ENCODE data around the gene GJD3.

GJD3 gene

DNA sequence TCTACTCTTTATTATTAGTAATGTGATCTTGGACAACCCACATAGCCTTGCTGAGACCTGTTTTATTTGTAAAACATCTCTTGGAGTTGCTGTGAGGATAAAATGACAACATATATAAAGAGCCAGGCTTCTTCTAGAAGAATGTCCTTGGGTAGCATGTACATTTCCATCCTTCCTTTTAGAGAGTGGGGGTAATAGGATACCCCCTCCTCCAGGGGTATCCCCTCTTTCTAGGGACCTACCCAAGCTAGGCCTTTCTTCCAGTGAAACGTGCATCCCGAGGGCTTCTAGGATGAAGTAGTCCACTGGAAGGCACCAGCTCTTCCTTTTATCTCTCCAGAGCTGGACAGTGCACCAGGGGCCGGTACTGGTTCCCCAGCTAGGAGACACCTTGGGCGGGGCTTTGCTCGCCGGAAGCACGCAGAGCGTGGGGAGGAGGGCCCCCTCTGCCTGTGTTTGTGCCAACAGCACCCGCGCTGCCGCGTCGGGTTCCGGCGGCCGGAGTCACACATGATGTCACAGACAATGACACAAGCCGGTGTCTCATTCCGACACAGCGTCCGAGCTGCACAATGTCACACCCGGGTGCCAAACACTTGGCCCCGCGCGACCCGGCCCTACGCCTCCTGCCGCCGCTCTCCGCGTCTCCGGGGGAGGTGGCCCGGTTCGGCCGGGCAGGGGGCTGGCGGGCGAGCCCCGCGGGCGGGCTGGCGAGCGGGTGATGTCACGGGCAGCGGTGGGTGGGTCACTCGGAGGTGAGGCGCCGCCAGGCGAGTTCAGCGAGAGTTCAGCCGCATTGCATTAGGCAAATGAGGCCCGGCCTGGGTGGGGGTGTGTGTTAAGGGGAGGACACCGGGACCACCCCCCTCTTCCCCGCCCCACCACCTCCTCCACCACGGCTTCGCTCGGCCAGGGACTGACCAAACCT, 23.4 kb downstream of the GJD3 start (continued):
- 0 out of 2 replicates have a peak, but pooled peaks have one; percentile 17 for TF ChIP-seq GLIS3 (CRISPR knock-in tag; IDR thresholded peaks at IDR 0.05)

DNA sequence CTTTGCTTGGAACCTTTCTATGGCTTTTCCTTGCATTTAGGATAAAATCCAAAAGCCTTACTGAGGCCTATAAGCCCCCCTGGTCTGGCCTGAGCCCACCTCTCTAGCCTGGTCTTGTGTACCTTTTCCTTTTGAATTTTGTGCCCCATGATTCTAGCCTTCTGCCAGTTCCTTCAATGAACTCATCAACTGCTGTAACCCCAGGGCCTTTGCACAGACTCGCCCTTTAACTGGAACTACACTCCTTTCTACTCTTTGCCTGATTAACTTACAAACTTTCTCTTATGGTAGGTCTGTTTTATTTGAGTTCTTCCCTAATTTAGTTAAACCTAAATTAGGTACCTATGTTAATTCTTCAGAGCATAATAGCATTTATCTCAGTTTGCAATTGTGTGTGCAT, 24.2 kb downstream of the GJD3 start:
- ATAC-seq: no peak
- 0 out of 2 replicates have a peak, but pooled peaks have one; percentile 30 for TF ChIP-seq CREB5 (CRISPR knock-in tag; IDR thresholded peaks at IDR 0.05; ENCODE audit: low read depth)
- TF ChIP-seq SNAI2 (CRISPR knock-in tag; IDR thresholded peaks at IDR 0.05): no peak
- TF ChIP-seq ARNTL (CRISPR knock-in tag; IDR thresholded peaks at IDR 0.05; ENCODE audit: borderline replicate concordance, low read depth): no peak
- no peak for TF ChIP-seq ZFP3 (CRISPR knock-in tag; IDR thresholded peaks at IDR 0.05)
- no peak for TF ChIP-seq CSRNP3 (CRISPR knock-in tag; IDR thresholded peaks at IDR 0.05)
- TF ChIP-seq, protein P1, sequence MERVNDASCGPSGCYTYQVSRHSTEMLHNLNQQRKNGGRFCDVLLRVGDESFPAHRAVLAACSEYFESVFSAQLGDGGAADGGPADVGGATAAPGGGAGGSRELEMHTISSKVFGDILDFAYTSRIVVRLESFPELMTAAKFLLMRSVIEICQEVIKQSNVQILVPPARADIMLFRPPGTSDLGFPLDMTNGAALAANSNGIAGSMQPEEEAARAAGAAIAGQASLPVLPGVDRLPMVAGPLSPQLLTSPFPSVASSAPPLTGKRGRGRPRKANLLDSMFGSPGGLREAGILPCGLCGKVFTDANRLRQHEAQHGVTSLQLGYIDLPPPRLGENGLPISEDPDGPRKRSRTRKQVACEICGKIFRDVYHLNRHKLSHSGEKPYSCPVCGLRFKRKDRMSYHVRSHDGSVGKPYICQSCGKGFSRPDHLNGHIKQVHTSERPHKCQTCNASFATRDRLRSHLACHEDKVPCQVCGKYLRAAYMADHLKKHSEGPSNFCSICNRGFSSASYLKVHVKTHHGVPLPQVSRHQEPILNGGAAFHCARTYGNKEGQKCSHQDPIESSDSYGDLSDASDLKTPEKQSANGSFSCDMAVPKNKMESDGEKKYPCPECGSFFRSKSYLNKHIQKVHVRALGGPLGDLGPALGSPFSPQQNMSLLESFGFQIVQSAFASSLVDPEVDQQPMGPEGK (CRISPR knock-in tag; IDR thresholded peaks at IDR 0.05; ENCODE audit: borderline replicate concordance): 0 out of 2 replicates have a peak, but pooled peaks have one; percentile 16
- TF ChIP-seq ISL1 (CRISPR knock-in tag; IDR thresholded peaks at IDR 0.05): no peak
- no peak for TF ChIP-seq PPARA (CRISPR knock-in tag; IDR thresholded peaks at IDR 0.05; ENCODE audit: borderline replicate concordance)
- TF ChIP-seq OSR1 (CRISPR knock-in tag; IDR thresholded peaks at IDR 0.05): no peak
- TF ChIP-seq RARB (CRISPR knock-in tag; IDR thresholded peaks at IDR 0.05): no peak

- no peak for ATAC-seq
- TF ChIP-seq GLIS3 (CRISPR knock-in tag; IDR thresholded peaks at IDR 0.05) (no peak), ESRRG (CRISPR knock-in tag; IDR thresholded peaks at IDR 0.05) (no peak), TCF4 (CRISPR knock-in tag; IDR thresholded peaks at IDR 0.05; ENCODE audit: borderline replicate concordance) (no peak), OSR1 (CRISPR knock-in tag; IDR thresholded peaks at IDR 0.05) (no peak), SNAI2 (CRISPR knock-in tag; IDR thresholded peaks at IDR 0.05) (no peak), ZC3H10 (CRISPR knock-in tag; IDR thresholded peaks at IDR 0.05) (no peak), ZFP3 (CRISPR knock-in tag; IDR thresholded peaks at IDR 0.05) (no peak), CREB5 (CRISPR knock-in tag; IDR thresholded peaks at IDR 0.05; ENCODE audit: low read depth) (no peak), CSDC2 (CRISPR knock-in tag; IDR thresholded peaks at IDR 0.05) (no peak), ZNF70 (CRISPR knock-in tag; IDR thresholded peaks at IDR 0.05) (no peak), BACH2 (CRISPR knock-in tag; IDR thresholded peaks at IDR 0.05; ENCODE audit: borderline replicate concordance) (no peak), TSHZ2 (CRISPR knock-in tag; IDR thresholded peaks at IDR 0.05) (no peak), RARB (CRISPR knock-in tag; IDR thresholded peaks at IDR 0.05) (no peak), ZNF565 (CRISPR knock-in tag; conservative IDR thresholded peaks at IDR 0.05; ENCODE audit: low read depth) (no peak), TOX (CRISPR knock-in tag; IDR thresholded peaks at IDR 0.05; ENCODE audit: borderline replicate concordance) (no peak), PPARA (CRISPR knock-in tag; IDR thresholded peaks at IDR 0.05; ENCODE audit: borderline replicate concordance) (no peak)
- TF ChIP-seq, protein P1 (CRISPR knock-in tag; IDR thresholded peaks at IDR 0.05; ENCODE audit: borderline replicate concordance): no peak
- TF ChIP-seq, protein P2, sequence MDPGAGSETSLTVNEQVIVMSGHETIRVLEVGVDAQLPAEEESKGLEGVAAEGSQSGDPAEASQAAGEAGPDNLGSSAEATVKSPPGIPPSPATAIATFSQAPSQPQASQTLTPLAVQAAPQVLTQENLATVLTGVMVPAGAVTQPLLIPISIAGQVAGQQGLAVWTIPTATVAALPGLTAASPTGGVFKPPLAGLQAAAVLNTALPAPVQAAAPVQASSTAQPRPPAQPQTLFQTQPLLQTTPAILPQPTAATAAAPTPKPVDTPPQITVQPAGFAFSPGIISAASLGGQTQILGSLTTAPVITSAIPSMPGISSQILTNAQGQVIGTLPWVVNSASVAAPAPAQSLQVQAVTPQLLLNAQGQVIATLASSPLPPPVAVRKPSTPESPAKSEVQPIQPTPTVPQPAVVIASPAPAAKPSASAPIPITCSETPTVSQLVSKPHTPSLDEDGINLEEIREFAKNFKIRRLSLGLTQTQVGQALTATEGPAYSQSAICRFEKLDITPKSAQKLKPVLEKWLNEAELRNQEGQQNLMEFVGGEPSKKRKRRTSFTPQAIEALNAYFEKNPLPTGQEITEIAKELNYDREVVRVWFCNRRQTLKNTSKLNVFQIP (CRISPR knock-in tag; IDR thresholded peaks at IDR 0.05; ENCODE audit: borderline replicate concordance, low read depth): no peak
Measured at GRCh38 chr17:40338941-40339649, 25.4 kb downstream of the GJD3 start.
